PC-3 (cell line): ENCODE results near the gene RAB6B.

Experiments
- EZH2 ChIP-seq: fragments of 300-600 bp; sonication (generic); IDR thresholded peaks from one replicate; pipeline ENCODE4 v1.6.1; 2017; ENCODE audit warnings: antibody characterized with exemption, mild to moderate bottlenecking, low read length; ENCODE audit not compliant: unreplicated experiment
- TF ChIP-seq, protein P1 (sequence below): fragments of 300-600 bp; sonication (generic); conservative IDR thresholded peaks from 2 replicates; pipeline ENCODE4 v1.5.1; 2017; ENCODE audit warnings: antibody characterized with exemption, low read depth, mild to moderate bottlenecking, low read length

DNA sequence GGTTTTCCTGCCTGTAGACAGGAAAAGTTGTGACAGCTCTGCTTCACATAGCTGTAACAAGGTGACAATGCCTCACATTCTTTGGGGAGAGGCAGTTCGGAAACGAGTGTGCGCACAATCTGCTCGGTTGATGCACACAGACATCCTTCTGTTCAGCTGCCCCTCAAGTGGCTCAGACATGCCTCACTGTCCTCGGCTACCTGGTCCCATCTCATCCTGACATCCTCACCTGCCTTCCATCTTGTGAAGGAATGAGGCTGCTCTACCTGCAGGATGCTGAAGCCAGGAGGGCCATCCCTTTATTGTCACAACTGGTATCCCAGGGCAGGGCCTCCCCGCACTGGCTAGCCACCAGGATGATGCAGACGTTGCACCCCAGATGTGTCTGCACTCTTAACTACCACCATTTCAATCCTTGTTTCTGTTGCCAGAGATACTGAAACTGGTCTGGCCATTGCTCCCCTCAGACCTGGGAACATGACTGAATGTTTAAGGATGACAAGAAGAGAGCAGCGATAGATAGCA is 70.7 kb downstream of the RAB6B start:
- TF ChIP-seq, protein P1, sequence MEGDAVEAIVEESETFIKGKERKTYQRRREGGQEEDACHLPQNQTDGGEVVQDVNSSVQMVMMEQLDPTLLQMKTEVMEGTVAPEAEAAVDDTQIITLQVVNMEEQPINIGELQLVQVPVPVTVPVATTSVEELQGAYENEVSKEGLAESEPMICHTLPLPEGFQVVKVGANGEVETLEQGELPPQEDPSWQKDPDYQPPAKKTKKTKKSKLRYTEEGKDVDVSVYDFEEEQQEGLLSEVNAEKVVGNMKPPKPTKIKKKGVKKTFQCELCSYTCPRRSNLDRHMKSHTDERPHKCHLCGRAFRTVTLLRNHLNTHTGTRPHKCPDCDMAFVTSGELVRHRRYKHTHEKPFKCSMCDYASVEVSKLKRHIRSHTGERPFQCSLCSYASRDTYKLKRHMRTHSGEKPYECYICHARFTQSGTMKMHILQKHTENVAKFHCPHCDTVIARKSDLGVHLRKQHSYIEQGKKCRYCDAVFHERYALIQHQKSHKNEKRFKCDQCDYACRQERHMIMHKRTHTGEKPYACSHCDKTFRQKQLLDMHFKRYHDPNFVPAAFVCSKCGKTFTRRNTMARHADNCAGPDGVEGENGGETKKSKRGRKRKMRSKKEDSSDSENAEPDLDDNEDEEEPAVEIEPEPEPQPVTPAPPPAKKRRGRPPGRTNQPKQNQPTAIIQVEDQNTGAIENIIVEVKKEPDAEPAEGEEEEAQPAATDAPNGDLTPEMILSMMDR, result no peak
- no peak for TF ChIP-seq EZH2
